ENCODE measurements around the gene MAP3K5.

The MAP3K5 gene

DNA sequence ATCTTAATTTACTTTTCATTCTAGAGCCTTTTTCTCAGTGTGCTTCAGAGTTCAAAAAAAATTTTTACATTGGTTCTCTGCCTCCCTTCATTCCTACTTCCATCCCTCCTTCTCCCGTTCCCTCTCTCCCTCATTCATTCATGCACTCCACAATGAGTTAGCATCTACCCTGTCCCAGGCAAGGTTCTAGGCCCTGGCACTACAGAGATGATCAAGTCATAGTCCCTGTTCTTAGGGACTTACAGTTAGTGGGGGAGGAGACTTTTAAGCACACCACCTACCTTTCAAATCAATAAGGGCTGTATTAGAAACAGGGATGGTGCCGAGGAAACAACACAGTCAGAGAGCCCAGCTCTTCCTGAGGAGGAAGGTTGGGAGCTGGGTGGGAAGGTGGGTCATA lies 40.3 kb downstream of the MAP3K5 start:
- in situ Hi-C loops (cut with HindIII; ENCODE audit: low sequenced_read_pairs): no loop called here

GRCh38 chr6:136751522-136751956 lies 40.7 kb downstream of the MAP3K5 start:
- in situ Hi-C loops (cut with HindIII; ENCODE audit: low sequenced_read_pairs): no loop called here

GRCh38 chr6:136750696-136751521 lies 41.4 kb downstream of the MAP3K5 start:
- in situ Hi-C loops (cut with HindIII; ENCODE audit: low sequenced_read_pairs): no loop called here

DNA sequence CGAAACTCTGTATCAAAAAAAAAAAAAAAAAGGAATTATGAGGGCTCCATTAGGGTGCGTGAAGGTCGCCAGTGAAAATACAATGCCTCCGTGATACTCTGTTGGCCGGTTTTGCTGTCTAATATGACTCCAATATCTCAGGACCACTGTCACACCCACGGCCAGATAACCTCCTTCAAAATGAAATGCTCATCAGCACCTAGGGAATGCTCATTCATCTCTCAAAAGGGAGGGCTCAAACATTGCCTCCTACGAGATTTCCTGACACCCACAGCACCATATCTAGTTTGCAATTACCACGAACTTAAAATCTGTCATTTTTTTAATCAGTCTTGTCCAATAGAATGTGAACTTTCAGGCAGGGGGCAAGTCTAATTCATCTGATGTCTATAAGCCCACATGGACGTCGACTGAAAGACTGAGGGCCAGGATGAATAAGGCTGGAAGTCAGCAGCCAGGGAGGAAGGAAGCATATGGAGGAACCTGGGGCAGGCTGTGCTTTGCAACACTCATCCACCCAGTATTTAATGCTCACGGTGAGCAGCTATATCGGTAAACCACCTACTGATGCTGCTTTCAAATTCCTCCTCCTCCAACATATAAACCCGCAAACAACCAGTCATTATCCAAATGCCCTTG lies 42.8 kb downstream of the MAP3K5 start:
- in situ Hi-C loops (cut with HindIII; ENCODE audit: low sequenced_read_pairs): no loop called here

DNA sequence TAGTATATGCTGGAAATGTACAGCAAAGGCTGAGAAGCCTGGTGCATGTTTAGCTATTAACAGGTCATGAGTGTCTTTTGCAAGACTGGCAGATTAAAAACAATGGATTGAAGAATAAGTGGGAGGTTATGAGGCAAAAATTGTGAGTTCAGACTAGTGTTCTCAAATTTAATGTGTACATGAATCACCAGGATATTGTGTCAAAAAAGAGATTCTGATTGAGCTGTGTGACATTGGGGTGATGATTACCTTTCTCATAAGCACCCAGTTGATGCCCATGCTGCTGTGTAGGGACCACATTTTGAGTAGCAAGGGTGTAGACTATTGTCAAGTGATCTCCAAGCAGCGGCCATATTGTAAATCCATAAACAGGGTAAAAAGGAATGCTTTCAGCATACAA lies 44.8 kb downstream of the MAP3K5 start:
- in situ Hi-C loops (cut with HindIII; ENCODE audit: low sequenced_read_pairs): no loop called here

DNA sequence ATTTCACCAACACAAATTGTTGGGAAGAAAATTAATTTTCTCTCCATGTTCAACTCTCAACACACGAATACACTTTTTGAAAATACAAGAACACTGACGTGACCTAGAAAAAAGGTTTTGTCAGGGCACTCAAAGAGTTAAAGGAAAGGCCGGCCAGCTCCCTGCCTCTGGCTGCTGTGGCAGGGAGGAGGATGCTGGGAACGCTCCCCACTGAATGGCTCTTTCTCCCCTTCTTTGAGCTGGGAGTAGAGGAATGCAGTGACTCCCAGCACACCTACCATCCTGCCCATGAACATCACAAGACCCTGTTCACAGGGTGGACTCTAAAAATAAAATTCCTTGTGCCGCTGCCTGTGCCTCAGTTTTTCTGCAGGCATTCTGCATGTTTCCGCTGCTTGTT lies 47.0 kb downstream of the MAP3K5 start:
- in situ Hi-C loops (cut with HindIII; ENCODE audit: low sequenced_read_pairs): no loop called here

- in situ Hi-C loops (cut with HindIII; ENCODE audit: low sequenced_read_pairs): no loop called here
These were observed 47.4 kb downstream of the MAP3K5 start for GRCh38 chr6:136744889-136745288.

- in situ Hi-C loops (cut with HindIII; ENCODE audit: low sequenced_read_pairs): no loop called here
These were observed 50.2 kb downstream of the MAP3K5 start for GRCh38 chr6:136742125-136742524.

GRCh38 chr6:136740050-136740974 lies 52.0 kb downstream of the MAP3K5 start:
- in situ Hi-C loops (cut with HindIII; ENCODE audit: low sequenced_read_pairs): no loop called here

- in situ Hi-C loops (cut with HindIII; ENCODE audit: low sequenced_read_pairs): no loop called here
These were observed 52.8 kb downstream of the MAP3K5 start for GRCh38 chr6:136739501-136739900.

DNA sequence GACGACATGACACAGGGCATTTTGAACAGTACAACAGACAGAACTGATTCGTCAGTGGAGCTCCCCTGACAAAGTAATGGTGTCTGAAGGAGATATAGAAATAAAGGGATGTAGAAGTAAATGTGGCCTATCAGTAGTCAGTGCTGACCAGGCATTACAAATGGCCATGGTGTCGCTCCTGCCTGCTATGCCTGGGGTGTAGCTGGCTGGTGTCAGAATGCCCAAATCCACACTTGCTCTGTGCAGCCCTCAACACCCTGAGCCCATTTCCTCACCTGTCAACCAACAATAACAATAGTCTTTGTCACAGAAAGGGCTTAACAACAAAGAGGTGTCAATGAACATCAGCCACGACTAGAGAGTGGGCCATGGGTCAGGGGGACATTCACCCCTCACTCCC lies 53.2 kb downstream of the MAP3K5 start:
- in situ Hi-C loops (cut with HindIII; ENCODE audit: low sequenced_read_pairs): no loop called here

GRCh38 chr6:136738692-136739057 lies 53.6 kb downstream of the MAP3K5 start:
- in situ Hi-C loops (cut with HindIII; ENCODE audit: low sequenced_read_pairs): no loop called here

DNA sequence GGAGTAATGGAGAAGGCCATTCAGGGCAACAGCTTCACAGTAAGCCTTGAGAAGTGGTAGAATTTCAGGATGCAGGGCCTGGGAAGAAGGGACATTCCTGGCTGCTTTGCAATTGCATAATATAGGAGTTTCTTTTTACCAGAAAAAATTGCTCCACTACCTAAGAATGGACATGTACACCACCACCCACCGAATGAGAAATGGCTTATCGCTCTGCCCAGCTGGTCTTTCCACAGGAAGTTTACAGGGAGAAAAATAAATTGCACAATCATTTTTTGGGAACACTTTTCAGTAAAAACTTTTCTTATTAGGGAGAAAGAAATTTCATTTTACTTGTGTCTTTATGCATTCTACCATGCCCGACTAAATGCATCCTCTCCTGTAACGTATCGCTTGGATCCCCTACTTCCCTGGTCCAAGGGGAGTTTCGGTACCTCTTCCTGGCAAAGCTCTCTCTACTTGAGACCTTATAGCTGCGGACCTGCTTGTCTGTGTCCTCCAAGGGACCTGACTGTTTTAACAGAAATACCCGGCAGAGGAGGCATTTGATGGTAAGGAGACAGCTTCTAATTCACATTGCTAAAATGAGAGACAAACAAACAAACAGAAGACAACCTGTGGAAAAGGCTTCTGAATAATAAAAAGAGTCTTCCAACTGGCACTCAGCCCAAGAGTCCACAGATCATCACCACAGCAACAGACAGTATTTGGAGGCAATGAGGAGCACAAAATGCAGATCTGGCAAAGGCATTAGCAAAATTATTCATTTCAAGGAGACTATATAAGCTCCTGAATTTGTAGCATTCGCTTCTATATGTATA lies 54.2 kb downstream of the MAP3K5 start:
- in situ Hi-C loops (cut with HindIII; ENCODE audit: low sequenced_read_pairs): no loop called here

DNA sequence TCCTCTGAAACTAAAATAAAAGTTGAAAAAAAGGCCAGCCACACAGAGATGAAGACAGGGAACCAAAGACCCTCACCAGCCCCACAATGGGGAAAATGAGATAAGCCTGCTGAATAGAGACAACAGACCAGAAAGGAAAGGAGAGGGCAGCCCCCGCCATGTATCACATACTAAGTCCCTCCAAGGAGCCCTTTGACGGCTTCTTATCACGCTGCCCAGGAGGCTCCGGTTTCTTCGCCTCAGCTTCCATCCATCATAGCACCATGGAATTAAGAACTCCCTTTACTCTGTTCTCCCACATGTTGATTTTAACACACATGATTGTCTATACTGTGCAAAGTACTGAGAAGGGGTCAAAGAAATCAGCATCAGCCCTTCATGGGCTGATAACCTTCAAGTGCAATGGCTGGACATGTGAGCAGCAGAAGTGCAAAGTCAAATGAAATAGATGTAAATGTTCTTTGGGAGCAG lies 54.9 kb downstream of the MAP3K5 start:
- in situ Hi-C loops (cut with HindIII; ENCODE audit: low sequenced_read_pairs): no loop called here

GRCh38 chr6:136736281-136736960 lies 55.9 kb downstream of the MAP3K5 start:
- in situ Hi-C loops (cut with HindIII; ENCODE audit: low sequenced_read_pairs): no loop called here

- in situ Hi-C loops (cut with HindIII; ENCODE audit: low sequenced_read_pairs): no loop called here
These were observed 57.3 kb downstream of the MAP3K5 start for GRCh38 chr6:136734977-136735376.

GRCh38 chr6:136732889-136733288 lies 59.4 kb downstream of the MAP3K5 start:
- in situ Hi-C loops (cut with HindIII; ENCODE audit: low sequenced_read_pairs): no loop called here

- in situ Hi-C loops (cut with HindIII; ENCODE audit: low sequenced_read_pairs): loop anchor here (5.0 kb wide), 1 partner anchor 53 kb away; no protein-coding TSS in a partner anchor
These were observed 62.4 kb downstream of the MAP3K5 start for GRCh38 chr6:136729832-136730231.

DNA sequence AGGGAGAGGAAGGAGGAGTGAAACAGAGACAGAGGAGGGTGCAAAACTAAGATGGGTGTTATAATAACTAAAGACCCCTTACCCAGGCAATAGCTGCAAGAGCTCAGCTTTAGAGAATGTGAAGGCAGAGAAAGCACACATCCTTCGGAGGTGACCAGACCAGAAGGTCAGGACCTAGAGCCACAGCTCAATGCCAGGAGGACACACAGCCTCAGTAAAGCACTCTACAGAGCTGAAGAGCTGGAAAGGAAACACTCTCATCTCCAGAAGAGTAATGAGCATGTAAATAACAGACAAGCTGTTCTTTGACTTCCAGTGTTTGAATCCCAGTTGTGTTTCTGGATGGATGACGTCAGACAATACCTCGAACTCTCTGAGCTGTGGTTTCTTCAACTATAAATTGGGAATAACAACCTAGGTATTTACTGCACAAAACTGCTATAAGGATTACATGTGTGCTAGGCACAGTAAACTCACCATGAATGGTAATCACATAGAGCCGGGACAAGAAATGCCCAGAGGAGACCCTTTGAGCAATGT lies 63.2 kb downstream of the MAP3K5 start:
- in situ Hi-C loops (cut with HindIII; ENCODE audit: low sequenced_read_pairs): loop anchor here (5.0 kb wide), 1 partner anchor 52 kb away; no protein-coding TSS in a partner anchor
